ENCODE data around the gene CACNA1G. TPM values are rescaled to one million over a fixed set of nuclear protein-coding genes. Genes with fewer than 3 reads are reported as not detected.

CACNA1G gene
- total RNA-seq, 1 donor from 2014 or later: 0.27 TPM

DNA sequence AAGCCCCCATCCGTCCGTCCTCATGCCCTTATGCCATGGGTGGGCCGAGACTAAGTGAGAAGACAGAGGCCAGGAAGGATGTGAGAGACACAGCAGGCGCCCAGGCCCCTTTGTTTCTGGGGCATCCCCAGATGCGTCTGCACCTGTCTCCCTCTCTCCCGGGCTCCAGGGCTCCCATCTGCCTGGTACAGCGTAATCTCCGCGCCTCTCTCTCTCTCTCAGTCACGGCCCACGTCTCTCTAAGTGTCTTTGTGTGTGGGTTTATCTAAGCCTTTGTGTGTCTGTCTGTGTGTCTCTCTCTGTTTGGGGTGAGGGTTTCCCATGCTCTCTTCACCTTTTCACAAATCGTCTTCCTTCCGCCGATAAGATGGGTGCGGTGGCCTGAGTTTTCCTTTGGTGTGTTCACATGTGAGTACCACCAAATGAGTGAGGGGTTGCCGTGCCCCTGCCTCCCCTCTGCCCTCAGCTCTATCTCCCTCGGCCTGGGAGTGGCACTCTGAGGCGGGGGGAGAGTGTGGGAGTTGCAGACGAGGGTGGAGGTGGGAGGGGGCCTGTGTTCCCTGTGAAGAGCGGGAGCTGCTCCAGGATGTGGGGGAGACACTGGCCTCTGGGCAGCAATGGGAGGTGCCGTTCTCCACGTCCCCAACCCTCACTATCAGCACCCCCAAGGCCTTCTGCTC lies 48.3 kb downstream of the CACNA1G start:
- H3K27ac Mint-ChIP-seq (ENCODE audit: unreplicated experiment): no peak overlapping the region
- H3K4me1 ChIP-seq (ENCODE audit: insufficient read depth, low read length): peaks cover 8% of the 10 kb centered on the region

DNA sequence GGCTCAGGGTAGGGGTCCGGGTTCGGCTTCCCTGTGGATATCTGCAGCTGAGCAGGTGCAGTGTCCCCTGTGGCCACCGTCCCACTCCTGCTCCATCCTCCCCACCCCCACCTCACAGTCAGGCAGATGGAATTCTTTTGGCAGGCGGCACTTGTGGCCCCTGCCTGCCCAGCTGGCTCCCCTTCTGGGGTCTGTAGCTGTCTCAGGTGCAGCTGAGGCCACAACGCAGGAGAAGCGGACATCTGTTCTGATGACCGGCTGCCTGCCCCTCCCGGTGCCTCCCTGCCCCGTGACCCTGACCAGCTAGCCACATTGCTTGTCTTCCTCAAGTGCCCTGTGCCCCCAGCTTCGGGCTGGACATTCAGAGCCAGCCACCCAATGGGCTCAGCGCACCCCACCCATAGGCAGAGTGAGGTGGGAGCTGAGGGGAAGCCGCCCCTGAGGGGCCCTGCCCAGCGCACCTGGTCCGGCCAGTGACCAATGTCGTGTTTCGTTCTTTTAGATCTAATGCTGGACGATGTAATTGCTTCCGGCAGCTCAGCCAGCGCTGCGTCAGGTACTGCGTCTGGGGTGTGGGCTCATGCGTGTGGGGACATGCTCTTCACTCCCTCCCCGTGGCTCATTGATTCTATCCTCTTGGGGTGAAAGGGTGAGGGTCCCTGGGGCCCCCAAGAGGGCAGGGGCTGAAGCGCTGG lies 49.0 kb downstream of the CACNA1G start:
- Histone ChIP-seq H3K79me2 (ENCODE audit: insufficient read depth, low read length) (no peaks in the 10 kb centered on the region), H2AFZ (ENCODE audit: low read depth, low read length) (no peak overlapping the region), H3K4me2 (ENCODE audit: low read length) (no peak overlapping the region), H3K27ac (ENCODE audit: low read depth, low read length) (no peak overlapping the region), H3K36me3 (ENCODE audit: insufficient read depth, low read length) (no peaks in the 10 kb centered on the region), H4K20me1 (ENCODE audit: insufficient read depth, low read length) (no peaks in the 10 kb centered on the region), H3K4me1 (ENCODE audit: insufficient read depth, low read length) (peaks cover 4% of the 10 kb centered on the region), H3K27me3 (ENCODE audit: insufficient read depth, low read length) (no peaks in the 10 kb centered on the region), H3K9me3 (ENCODE audit: insufficient read depth, low read depth, low read length) (no peaks in the 10 kb centered on the region), H3K4me3 (ENCODE audit: insufficient read depth, low read depth, low read length) (no peak overlapping the region), H3K9ac (ENCODE audit: low read length) (no peak overlapping the region)
- Mint-ChIP-seq H3K27ac (ENCODE audit: unreplicated experiment) (no peak overlapping the region), H3K27me3 (ENCODE audit: low read depth, unreplicated experiment) (peaks cover 37% of the 10 kb centered on the region), H3K4me3 (ENCODE audit: unreplicated experiment) (no peak overlapping the region), H3K9me3 (ENCODE audit: unreplicated experiment) (no peaks in the 10 kb centered on the region), H3K4me1 (ENCODE audit: low read depth, unreplicated experiment) (peaks cover 11% of the 10 kb centered on the region), H3K36me3 (ENCODE audit: low read depth, unreplicated experiment) (no peaks in the 10 kb centered on the region)
- FAIRE-seq: no peak
- TF ChIP-seq, protein P1, sequence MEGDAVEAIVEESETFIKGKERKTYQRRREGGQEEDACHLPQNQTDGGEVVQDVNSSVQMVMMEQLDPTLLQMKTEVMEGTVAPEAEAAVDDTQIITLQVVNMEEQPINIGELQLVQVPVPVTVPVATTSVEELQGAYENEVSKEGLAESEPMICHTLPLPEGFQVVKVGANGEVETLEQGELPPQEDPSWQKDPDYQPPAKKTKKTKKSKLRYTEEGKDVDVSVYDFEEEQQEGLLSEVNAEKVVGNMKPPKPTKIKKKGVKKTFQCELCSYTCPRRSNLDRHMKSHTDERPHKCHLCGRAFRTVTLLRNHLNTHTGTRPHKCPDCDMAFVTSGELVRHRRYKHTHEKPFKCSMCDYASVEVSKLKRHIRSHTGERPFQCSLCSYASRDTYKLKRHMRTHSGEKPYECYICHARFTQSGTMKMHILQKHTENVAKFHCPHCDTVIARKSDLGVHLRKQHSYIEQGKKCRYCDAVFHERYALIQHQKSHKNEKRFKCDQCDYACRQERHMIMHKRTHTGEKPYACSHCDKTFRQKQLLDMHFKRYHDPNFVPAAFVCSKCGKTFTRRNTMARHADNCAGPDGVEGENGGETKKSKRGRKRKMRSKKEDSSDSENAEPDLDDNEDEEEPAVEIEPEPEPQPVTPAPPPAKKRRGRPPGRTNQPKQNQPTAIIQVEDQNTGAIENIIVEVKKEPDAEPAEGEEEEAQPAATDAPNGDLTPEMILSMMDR (IDR thresholded peaks at IDR 0.05; ENCODE audit: insufficient read depth, low read depth, low read length): no peak
- TF ChIP-seq EZH2 (IDR thresholded peaks at IDR 0.05; ENCODE audit: insufficient read depth, low read length): no peak
- DNase-seq (ENCODE audit: low read depth): no peak

More for the DNA sequence above, 48.3 kb downstream of the CACNA1G start:
- H3K36me3 Mint-ChIP-seq (ENCODE audit: low read depth, unreplicated experiment): no peaks in the 10 kb centered on the region
- H4K20me1 ChIP-seq (ENCODE audit: insufficient read depth, low read length): no peaks in the 10 kb centered on the region
- H3K4me3 ChIP-seq (ENCODE audit: insufficient read depth, low read depth, low read length): no peak overlapping the region
- FAIRE-seq (no peak), DNase-seq (ENCODE audit: low read depth) (no peak)
- peaks cover 9% of the 10 kb centered on the region for H3K4me1 Mint-ChIP-seq (ENCODE audit: low read depth, unreplicated experiment)
- no peaks in the 10 kb centered on the region for H3K9me3 Mint-ChIP-seq (ENCODE audit: unreplicated experiment)
- TF ChIP-seq EZH2 (IDR thresholded peaks at IDR 0.05; ENCODE audit: insufficient read depth, low read length): no peak
- TF ChIP-seq, protein P1 (IDR thresholded peaks at IDR 0.05; ENCODE audit: insufficient read depth, low read depth, low read length): no peak
- H3K9ac ChIP-seq (ENCODE audit: low read length): no peak overlapping the region
- H3K4me2 ChIP-seq (ENCODE audit: low read length): no peak overlapping the region
- peaks cover 40% of the 10 kb centered on the region for H3K27me3 Mint-ChIP-seq (ENCODE audit: low read depth, unreplicated experiment)
- no peak overlapping the region for H3K4me3 Mint-ChIP-seq (ENCODE audit: unreplicated experiment)
- H3K79me2 ChIP-seq (ENCODE audit: insufficient read depth, low read length): no peaks in the 10 kb centered on the region
- H3K27ac ChIP-seq (ENCODE audit: low read depth, low read length): no peak overlapping the region
- H3K36me3 ChIP-seq (ENCODE audit: insufficient read depth, low read length): no peaks in the 10 kb centered on the region
- H2AFZ ChIP-seq (ENCODE audit: low read depth, low read length): no peak overlapping the region
- no peaks in the 10 kb centered on the region for H3K9me3 ChIP-seq (ENCODE audit: insufficient read depth, low read depth, low read length)
- no peaks in the 10 kb centered on the region for H3K27me3 ChIP-seq (ENCODE audit: insufficient read depth, low read length)

DNA sequence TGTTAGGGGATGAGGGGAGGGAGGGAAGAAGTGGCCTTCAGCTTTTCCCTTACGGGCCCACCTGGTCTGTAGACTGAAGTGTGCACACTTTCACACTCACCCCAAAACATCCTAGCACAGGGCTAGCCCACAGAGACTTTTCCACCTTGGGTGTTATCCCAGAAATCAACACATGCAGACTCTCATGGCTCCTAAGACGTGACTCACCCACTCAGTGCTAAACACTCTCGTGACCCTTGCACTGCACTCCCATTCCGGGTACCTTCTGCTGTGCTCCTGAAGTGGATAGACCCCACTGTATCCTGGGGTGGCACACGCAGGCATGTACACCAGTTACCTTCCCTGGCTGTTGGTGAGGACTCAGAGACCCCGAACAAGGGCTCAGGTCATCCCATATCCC lies 51.1 kb downstream of the CACNA1G start:
- no peak overlapping the region for H3K27ac ChIP-seq (ENCODE audit: low read depth, low read length)
- H3K4me3 ChIP-seq (ENCODE audit: insufficient read depth, low read depth, low read length): no peak overlapping the region
- H3K9ac ChIP-seq (ENCODE audit: low read length): no peak overlapping the region
- no peak overlapping the region for H2AFZ ChIP-seq (ENCODE audit: low read depth, low read length)
- DNase-seq (ENCODE audit: low read depth): no peak
- H3K9me3 Mint-ChIP-seq (ENCODE audit: unreplicated experiment): no peaks in the 10 kb centered on the region
- no peak overlapping the region for H3K4me2 ChIP-seq (ENCODE audit: low read length)
- no peak overlapping the region for H3K27ac Mint-ChIP-seq (ENCODE audit: unreplicated experiment)
- no peaks in the 10 kb centered on the region for H3K27me3 ChIP-seq (ENCODE audit: insufficient read depth, low read length)
- no peaks in the 10 kb centered on the region for H3K36me3 ChIP-seq (ENCODE audit: insufficient read depth, low read length)
- no peaks in the 10 kb centered on the region for H3K9me3 ChIP-seq (ENCODE audit: insufficient read depth, low read depth, low read length)
- FAIRE-seq: no peak
- peaks cover 37% of the 10 kb centered on the region for H3K27me3 Mint-ChIP-seq (ENCODE audit: low read depth, unreplicated experiment)
- H3K4me1 ChIP-seq (ENCODE audit: insufficient read depth, low read length): no peaks in the 10 kb centered on the region
- H3K4me3 Mint-ChIP-seq (ENCODE audit: unreplicated experiment): no peak overlapping the region
- H3K36me3 Mint-ChIP-seq (ENCODE audit: low read depth, unreplicated experiment): no peaks in the 10 kb centered on the region
- H3K79me2 ChIP-seq (ENCODE audit: insufficient read depth, low read length): no peaks in the 10 kb centered on the region
- H4K20me1 ChIP-seq (ENCODE audit: insufficient read depth, low read length): no peaks in the 10 kb centered on the region
- H3K4me1 Mint-ChIP-seq (ENCODE audit: low read depth, unreplicated experiment): peaks cover 3% of the 10 kb centered on the region
- TF ChIP-seq, protein P1 (IDR thresholded peaks at IDR 0.05; ENCODE audit: insufficient read depth, low read depth, low read length): no peak
- no peak for TF ChIP-seq EZH2 (IDR thresholded peaks at IDR 0.05; ENCODE audit: insufficient read depth, low read length)
